Measurements from ENCODE around the gene GNAL.
"Not testable (repeated sequence)": the region's sequence is repeated elsewhere in the genome, so short reads cannot be mapped to it uniquely, and the experiment has no call there.

Gene GNAL

DNA sequence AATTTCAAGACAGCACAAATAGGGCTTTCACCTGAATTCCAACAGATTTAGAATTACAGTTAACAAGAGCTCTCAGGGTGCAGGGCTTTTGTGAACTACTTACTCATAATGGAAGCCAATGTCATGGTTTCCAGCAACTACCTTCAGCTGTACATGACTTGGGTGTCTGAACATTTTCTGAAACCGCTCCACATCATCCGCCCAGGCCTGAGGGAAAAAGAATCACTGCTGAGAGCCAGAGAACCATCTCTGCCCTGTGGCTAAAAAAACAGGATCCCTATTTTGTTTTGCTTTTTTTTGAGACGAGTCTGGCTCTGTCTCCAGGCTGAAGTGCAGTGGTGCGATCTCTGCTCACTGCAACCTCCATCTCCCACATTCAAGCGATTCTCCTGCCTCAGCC, 200.2 kb downstream of the GNAL start:
- no peaks in the 10 kb centered on the region for H3K9me3 ChIP-seq (ENCODE audit: control insufficient read depth, low read length)
- H3K36me3 ChIP-seq (ENCODE audit: control insufficient read depth, insufficient read depth, low read length) = peaks cover 42% of the 10 kb centered on the region

DNA sequence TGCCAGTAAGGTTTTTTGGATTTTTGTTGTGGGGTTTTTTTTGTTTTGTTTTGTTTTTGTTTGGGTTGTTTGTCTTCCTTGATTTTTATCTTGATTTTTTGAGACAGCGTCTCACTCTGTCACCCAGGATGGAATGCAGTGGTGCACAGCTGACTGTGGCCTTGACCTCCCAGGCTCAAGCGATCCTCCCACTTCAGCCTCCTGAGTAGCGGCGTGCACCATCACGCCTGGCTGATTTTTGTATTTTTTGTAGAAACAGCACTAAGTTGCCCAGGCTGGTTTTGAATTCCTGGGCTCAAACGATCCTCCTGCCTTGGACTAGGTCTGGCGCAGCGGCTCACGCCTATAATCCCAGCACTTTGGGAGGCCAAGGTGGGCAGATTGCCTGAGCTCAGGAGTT, 202.7 kb downstream of the GNAL start:
- no peak for DNase-seq
- no peak overlapping the region for H3K27ac ChIP-seq (ENCODE audit: insufficient read depth, low read length, poor library complexity, severe bottlenecking)
- H3K9me3 ChIP-seq (ENCODE audit: control insufficient read depth, low read length) = no peaks in the 10 kb centered on the region
- H3K36me3 ChIP-seq (ENCODE audit: control insufficient read depth, insufficient read depth, low read length) = peaks cover 31% of the 10 kb centered on the region
- H3K4me3 ChIP-seq (ENCODE audit: insufficient read depth, low read depth, low read length, poor library complexity, severe bottlenecking) = no peak overlapping the region
- H3K27me3 ChIP-seq (replicated peaks; ENCODE audit: control insufficient read depth, insufficient read depth, low read length, poor library complexity, severe bottlenecking) = no peaks in the 10 kb centered on the region
- no peaks in the 10 kb centered on the region for H3K4me1 ChIP-seq (ENCODE audit: control insufficient read depth, insufficient read depth, low read length, poor library complexity, severe bottlenecking)

More for the DNA sequence above, 200.2 kb downstream of the GNAL start:
- no peaks in the 10 kb centered on the region for H3K27me3 ChIP-seq (replicated peaks; ENCODE audit: control insufficient read depth, insufficient read depth, low read length, poor library complexity, severe bottlenecking)
- no peak overlapping the region for H3K4me3 ChIP-seq (ENCODE audit: insufficient read depth, low read depth, low read length, poor library complexity, severe bottlenecking)
- no peaks in the 10 kb centered on the region for H3K4me1 ChIP-seq (ENCODE audit: control insufficient read depth, insufficient read depth, low read length, poor library complexity, severe bottlenecking)
- no peak for DNase-seq
- H3K27ac ChIP-seq (ENCODE audit: insufficient read depth, low read length, poor library complexity, severe bottlenecking) = no peak overlapping the region

- H3K27ac ChIP-seq (ENCODE audit: insufficient read depth, low read length, poor library complexity, severe bottlenecking); H3K9me3 ChIP-seq (ENCODE audit: control insufficient read depth, low read length); H3K4me1 ChIP-seq (ENCODE audit: control insufficient read depth, insufficient read depth, low read length, poor library complexity, severe bottlenecking); H3K4me3 ChIP-seq (ENCODE audit: insufficient read depth, low read depth, low read length, poor library complexity, severe bottlenecking); H3K27me3 ChIP-seq (replicated peaks; ENCODE audit: control insufficient read depth, insufficient read depth, low read length, poor library complexity, severe bottlenecking); DNase-seq: not testable (repeated sequence)
- peaks cover 31% of the 10 kb centered on the region for H3K36me3 ChIP-seq (ENCODE audit: control insufficient read depth, insufficient read depth, low read length)
These were observed 203.4 kb downstream of the GNAL start for GRCh38 chr18:11892438-11892837.

DNA sequence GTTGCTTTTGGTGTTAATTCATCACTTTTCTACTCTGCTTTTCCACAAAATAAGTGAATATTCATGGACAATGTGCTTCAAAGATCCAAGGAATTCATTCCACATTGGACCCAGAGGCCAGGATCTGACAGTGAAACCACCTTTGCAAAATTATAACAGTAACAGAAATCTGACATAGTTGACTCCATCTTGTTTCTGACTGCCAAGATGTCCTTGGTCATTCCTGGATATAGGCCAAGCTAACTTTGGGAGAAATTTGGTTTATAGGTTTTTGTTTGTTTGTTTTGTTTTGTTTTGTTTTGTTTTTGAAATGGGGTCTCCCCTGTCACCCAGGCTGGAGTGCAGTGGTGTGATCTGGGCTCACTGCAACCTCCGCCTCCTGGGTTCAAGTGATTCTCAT, 208.7 kb downstream of the GNAL start:
- H3K9me3 ChIP-seq (ENCODE audit: control insufficient read depth, low read length) = no peaks in the 10 kb centered on the region

DNA sequence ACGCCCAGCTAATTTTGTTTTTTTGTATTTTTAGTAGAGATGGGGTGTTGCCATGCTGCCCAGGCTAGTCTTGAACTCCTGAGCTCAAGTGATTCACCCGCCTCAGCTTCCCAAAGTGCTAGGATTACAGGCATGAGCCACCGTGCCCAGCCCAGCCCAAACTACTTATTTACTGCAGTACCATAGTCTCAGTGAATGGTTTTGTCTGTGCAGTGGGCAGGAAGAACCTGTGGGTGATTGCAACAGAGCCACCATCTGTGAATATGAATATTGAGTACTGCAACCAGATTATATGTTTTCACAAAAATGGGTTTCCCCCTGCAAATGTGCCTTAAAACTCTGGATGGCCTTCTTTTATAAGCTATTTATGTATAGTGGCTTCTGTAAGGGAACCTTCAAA, 210.0 kb downstream of the GNAL start:
- no peak overlapping the region for H3K27ac ChIP-seq (ENCODE audit: insufficient read depth, low read length, poor library complexity, severe bottlenecking)
- H3K27me3 ChIP-seq (replicated peaks; ENCODE audit: control insufficient read depth, insufficient read depth, low read length, poor library complexity, severe bottlenecking) = no peaks in the 10 kb centered on the region
- peaks cover 29% of the 10 kb centered on the region for H3K36me3 ChIP-seq (ENCODE audit: control insufficient read depth, insufficient read depth, low read length)
- no peak overlapping the region for H3K4me3 ChIP-seq (ENCODE audit: insufficient read depth, low read depth, low read length, poor library complexity, severe bottlenecking)
- DNase-seq = no peak
- H3K4me1 ChIP-seq (ENCODE audit: control insufficient read depth, insufficient read depth, low read length, poor library complexity, severe bottlenecking) = no peaks in the 10 kb centered on the region
- no peaks in the 10 kb centered on the region for H3K9me3 ChIP-seq (ENCODE audit: control insufficient read depth, low read length)

More for the DNA sequence above, 208.7 kb downstream of the GNAL start:
- no peaks in the 10 kb centered on the region for H3K27me3 ChIP-seq (replicated peaks; ENCODE audit: control insufficient read depth, insufficient read depth, low read length, poor library complexity, severe bottlenecking)
- no peak for DNase-seq
- no peaks in the 10 kb centered on the region for H3K4me1 ChIP-seq (ENCODE audit: control insufficient read depth, insufficient read depth, low read length, poor library complexity, severe bottlenecking)
- H3K4me3 ChIP-seq (ENCODE audit: insufficient read depth, low read depth, low read length, poor library complexity, severe bottlenecking) = no peak overlapping the region
- peaks cover 27% of the 10 kb centered on the region for H3K36me3 ChIP-seq (ENCODE audit: control insufficient read depth, insufficient read depth, low read length)
- no peak overlapping the region for H3K27ac ChIP-seq (ENCODE audit: insufficient read depth, low read length, poor library complexity, severe bottlenecking)

- H3K4me1 ChIP-seq (ENCODE audit: control insufficient read depth, insufficient read depth, low read length, poor library complexity, severe bottlenecking) = no peaks in the 10 kb centered on the region
- H3K36me3 ChIP-seq (ENCODE audit: control insufficient read depth, insufficient read depth, low read length) = peaks cover 27% of the 10 kb centered on the region
- DNase-seq = no peak
- no peak overlapping the region for H3K27ac ChIP-seq (ENCODE audit: insufficient read depth, low read length, poor library complexity, severe bottlenecking)
- H3K4me3 ChIP-seq (ENCODE audit: insufficient read depth, low read depth, low read length, poor library complexity, severe bottlenecking) = no peak overlapping the region
- no peaks in the 10 kb centered on the region for H3K9me3 ChIP-seq (ENCODE audit: control insufficient read depth, low read length)
- no peaks in the 10 kb centered on the region for H3K27me3 ChIP-seq (replicated peaks; ENCODE audit: control insufficient read depth, insufficient read depth, low read length, poor library complexity, severe bottlenecking)
These were observed 212.9 kb downstream of the GNAL start for GRCh38 chr18:11901826-11902438.

DNA sequence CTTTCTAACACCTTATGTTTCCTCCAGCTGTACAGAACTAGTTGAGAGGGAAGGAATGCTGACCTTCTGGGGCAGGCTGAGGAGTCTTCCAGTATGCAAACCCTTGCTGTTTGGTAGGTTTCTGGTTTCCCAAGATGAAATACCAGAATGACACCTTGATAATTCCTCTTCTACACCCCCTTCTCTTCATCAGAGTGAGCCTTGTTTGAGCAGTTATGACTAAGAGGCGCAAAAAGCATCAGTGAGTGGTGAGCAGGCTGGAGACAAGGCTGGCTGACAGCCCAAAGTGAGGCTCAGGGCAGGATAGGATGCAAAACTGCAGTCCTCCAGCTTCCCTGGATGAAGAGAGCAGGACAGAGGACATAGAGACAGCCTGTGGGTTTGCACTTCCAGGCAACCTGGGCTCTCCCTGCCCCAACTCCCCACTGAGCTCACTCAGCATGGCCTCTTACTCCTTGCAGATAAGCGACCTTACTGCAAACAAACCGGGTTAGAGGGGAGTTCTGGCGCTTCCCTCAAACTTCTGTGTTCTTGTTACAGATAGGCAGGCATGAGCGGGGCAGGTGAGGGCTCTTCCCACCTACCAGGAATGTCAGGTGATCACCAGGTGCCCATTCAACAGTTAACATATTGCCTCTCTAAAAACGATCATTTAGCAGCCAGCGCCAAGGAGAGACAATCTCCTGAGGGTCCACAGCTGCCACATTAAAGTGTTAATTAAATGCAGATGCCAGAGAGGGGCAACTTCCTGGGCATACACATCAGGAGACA, 213.6 kb downstream of the GNAL start:
- H3K9me3 ChIP-seq (ENCODE audit: control insufficient read depth, low read length) = no peaks in the 10 kb centered on the region
- H3K4me1 ChIP-seq (ENCODE audit: control insufficient read depth, insufficient read depth, low read length, poor library complexity, severe bottlenecking) = peaks cover 6% of the 10 kb centered on the region
- no peaks in the 10 kb centered on the region for H3K27me3 ChIP-seq (replicated peaks; ENCODE audit: control insufficient read depth, insufficient read depth, low read length, poor library complexity, severe bottlenecking)
- peaks cover 22% of the 10 kb centered on the region for H3K36me3 ChIP-seq (ENCODE audit: control insufficient read depth, insufficient read depth, low read length)
- no peak overlapping the region for H3K4me3 ChIP-seq (ENCODE audit: insufficient read depth, low read depth, low read length, poor library complexity, severe bottlenecking)
- no peak for DNase-seq
- no peak overlapping the region for H3K27ac ChIP-seq (ENCODE audit: insufficient read depth, low read length, poor library complexity, severe bottlenecking)

GRCh38 chr18:11905613-11906012, 216.5 kb downstream of the GNAL start:
- no peak overlapping the region for H3K27ac ChIP-seq (ENCODE audit: insufficient read depth, low read length, poor library complexity, severe bottlenecking)
- no peaks in the 10 kb centered on the region for H3K9me3 ChIP-seq (ENCODE audit: control insufficient read depth, low read length)
- no peak overlapping the region for H3K4me3 ChIP-seq (ENCODE audit: insufficient read depth, low read depth, low read length, poor library complexity, severe bottlenecking)
- peaks cover 22% of the 10 kb centered on the region for H3K36me3 ChIP-seq (ENCODE audit: control insufficient read depth, insufficient read depth, low read length)
- H3K4me1 ChIP-seq (ENCODE audit: control insufficient read depth, insufficient read depth, low read length, poor library complexity, severe bottlenecking) = peaks cover 8% of the 10 kb centered on the region
- no peaks in the 10 kb centered on the region for H3K27me3 ChIP-seq (replicated peaks; ENCODE audit: control insufficient read depth, insufficient read depth, low read length, poor library complexity, severe bottlenecking)
- DNase-seq = no peak

- H3K27ac ChIP-seq (ENCODE audit: insufficient read depth, low read length, poor library complexity, severe bottlenecking) = no peak overlapping the region
- peaks cover 22% of the 10 kb centered on the region for H3K36me3 ChIP-seq (ENCODE audit: control insufficient read depth, insufficient read depth, low read length)
- no peaks in the 10 kb centered on the region for H3K9me3 ChIP-seq (ENCODE audit: control insufficient read depth, low read length)
- H3K4me1 ChIP-seq (ENCODE audit: control insufficient read depth, insufficient read depth, low read length, poor library complexity, severe bottlenecking) = peaks cover 8% of the 10 kb centered on the region
- no peak for DNase-seq
- H3K4me3 ChIP-seq (ENCODE audit: insufficient read depth, low read depth, low read length, poor library complexity, severe bottlenecking) = no peak overlapping the region
- H3K27me3 ChIP-seq (replicated peaks; ENCODE audit: control insufficient read depth, insufficient read depth, low read length, poor library complexity, severe bottlenecking) = no peaks in the 10 kb centered on the region
These were observed 217.1 kb downstream of the GNAL start for GRCh38 chr18:11906176-11906575.

Data from effector memory CD4-positive, alpha-beta T cell (primary cell).